PFSK-1 (cell line): ENCODE results near the gene GADD45G.

Experiments used
- FOXP2 ChIP-seq: optimal IDR thresholded peaks from 2 replicates; pipeline ENCODE3; 2011; ENCODE audit warnings: borderline replicate concordance, control low read depth, inconsistent platforms; ENCODE audit not compliant: insufficient read depth; ENCODE audit errors: extremely low read length, extremely low read depth
- POLR2AphosphoS5 ChIP-seq: IDR thresholded peaks from 2 replicates; pipeline ENCODE4 v1.6.1; 2012; ENCODE audit warnings: low read depth, mild to moderate bottlenecking, control low read depth, low read length, moderate library complexity
- SIN3A ChIP-seq: IDR thresholded peaks from 2 replicates; pipeline ENCODE4 v1.6.1; 2012; ENCODE audit warnings: mild to moderate bottlenecking, low read length, moderate library complexity, borderline replicate concordance; ENCODE audit not compliant: insufficient read depth
- TAF1 ChIP-seq: IDR thresholded peaks from 2 replicates; pipeline ENCODE4 v1.6.1; 2012; ENCODE audit warnings: low read length, control low read depth, borderline replicate concordance; ENCODE audit not compliant: insufficient read depth
- TF ChIP-seq, protein P1 (sequence below), 2 experiments: IDR thresholded peaks; 2 replicates each; pipeline versions ENCODE4 v1.6.1 to v1.8.0; 2011 to 2012; ENCODE audit warnings: low read depth in 2 of 2, low read length in 2 of 2, control low read depth in 1 of 2, inconsistent platforms in 1 of 2, mild to moderate bottlenecking in 1 of 2, moderate library complexity in 1 of 2; ENCODE audit not compliant: insufficient read depth in 1 of 2

Gene GADD45G

DNA sequence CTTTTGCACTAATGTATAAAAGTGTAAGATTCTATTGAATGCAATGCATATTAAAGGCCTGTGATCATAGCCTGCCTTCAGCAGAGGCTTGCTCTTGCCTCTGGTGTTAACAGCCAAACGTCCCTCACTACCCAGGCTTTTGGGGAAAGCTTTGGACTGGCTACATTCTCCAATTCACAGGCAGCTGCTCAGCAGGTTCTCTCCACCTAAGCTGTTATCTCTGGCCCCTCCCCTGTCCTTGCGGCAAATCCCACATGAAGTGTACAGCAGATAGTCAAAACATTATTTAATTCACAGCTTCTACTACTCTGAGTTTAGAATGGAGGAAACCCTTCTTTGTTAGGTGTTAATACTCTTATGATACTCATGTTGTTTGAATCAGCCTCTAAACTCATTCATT is 45.9 kb upstream of the GADD45G start:
- TF ChIP-seq, protein P1, sequence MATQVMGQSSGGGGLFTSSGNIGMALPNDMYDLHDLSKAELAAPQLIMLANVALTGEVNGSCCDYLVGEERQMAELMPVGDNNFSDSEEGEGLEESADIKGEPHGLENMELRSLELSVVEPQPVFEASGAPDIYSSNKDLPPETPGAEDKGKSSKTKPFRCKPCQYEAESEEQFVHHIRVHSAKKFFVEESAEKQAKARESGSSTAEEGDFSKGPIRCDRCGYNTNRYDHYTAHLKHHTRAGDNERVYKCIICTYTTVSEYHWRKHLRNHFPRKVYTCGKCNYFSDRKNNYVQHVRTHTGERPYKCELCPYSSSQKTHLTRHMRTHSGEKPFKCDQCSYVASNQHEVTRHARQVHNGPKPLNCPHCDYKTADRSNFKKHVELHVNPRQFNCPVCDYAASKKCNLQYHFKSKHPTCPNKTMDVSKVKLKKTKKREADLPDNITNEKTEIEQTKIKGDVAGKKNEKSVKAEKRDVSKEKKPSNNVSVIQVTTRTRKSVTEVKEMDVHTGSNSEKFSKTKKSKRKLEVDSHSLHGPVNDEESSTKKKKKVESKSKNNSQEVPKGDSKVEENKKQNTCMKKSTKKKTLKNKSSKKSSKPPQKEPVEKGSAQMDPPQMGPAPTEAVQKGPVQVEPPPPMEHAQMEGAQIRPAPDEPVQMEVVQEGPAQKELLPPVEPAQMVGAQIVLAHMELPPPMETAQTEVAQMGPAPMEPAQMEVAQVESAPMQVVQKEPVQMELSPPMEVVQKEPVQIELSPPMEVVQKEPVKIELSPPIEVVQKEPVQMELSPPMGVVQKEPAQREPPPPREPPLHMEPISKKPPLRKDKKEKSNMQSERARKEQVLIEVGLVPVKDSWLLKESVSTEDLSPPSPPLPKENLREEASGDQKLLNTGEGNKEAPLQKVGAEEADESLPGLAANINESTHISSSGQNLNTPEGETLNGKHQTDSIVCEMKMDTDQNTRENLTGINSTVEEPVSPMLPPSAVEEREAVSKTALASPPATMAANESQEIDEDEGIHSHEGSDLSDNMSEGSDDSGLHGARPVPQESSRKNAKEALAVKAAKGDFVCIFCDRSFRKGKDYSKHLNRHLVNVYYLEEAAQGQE (IDR thresholded peaks at IDR 0.05; ENCODE audit: insufficient read depth in 1 of 2, low read depth in 2 of 2, low read length in 2 of 2) = no peak
- TF ChIP-seq SIN3A (no peak), FOXP2 (no peak), TAF1 (no peak), POLR2AphosphoS5 (no peak)

DNA sequence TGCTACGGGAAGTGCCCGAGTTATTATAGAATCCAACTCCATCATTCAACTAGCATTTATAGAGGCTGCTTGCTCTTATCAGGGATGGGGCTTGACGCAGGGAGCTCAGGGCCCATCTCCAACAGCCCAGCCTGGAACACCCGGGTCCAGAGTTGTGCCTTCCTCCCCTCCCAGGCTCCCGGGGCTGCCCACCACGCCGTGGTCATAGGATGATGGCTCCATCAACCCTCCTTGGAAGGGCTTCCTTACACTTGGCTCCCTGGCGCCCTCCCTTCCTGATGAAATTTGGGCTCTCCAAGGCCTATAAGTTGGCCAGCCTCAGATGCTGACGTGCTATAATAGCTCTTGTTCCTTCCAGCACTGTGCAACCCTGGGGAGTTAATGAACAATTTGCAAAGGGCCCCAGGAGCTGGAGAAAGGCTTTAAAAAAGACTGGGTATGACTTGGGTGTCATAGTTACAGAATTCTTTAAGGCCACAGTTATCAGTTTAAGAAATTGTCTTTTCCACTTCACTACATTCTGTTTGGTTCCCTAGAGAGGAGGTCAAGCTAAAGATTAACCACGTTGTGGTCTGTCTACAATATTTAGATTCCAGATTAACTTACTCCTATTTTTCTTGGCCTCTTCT is 42.5 kb upstream of the GADD45G start:
- no peak for TF ChIP-seq SIN3A
- no peak for TF ChIP-seq TAF1
- no peak for TF ChIP-seq POLR2AphosphoS5
- no peak for TF ChIP-seq FOXP2
- TF ChIP-seq, protein P1 (IDR thresholded peaks at IDR 0.05; ENCODE audit: insufficient read depth in 1 of 2, low read depth in 2 of 2, low read length in 2 of 2) = no peak

- TF ChIP-seq POLR2AphosphoS5 = no peak
- TF ChIP-seq SIN3A = no peak
- TF ChIP-seq TAF1 = no peak
- TF ChIP-seq FOXP2 = no peak
- TF ChIP-seq, protein P1 (IDR thresholded peaks at IDR 0.05; ENCODE audit: insufficient read depth in 1 of 2, low read depth in 2 of 2, low read length in 2 of 2) = no peak
Measured at GRCh38 chr9:89563571-89564345, 41.1 kb upstream of the GADD45G start.

DNA sequence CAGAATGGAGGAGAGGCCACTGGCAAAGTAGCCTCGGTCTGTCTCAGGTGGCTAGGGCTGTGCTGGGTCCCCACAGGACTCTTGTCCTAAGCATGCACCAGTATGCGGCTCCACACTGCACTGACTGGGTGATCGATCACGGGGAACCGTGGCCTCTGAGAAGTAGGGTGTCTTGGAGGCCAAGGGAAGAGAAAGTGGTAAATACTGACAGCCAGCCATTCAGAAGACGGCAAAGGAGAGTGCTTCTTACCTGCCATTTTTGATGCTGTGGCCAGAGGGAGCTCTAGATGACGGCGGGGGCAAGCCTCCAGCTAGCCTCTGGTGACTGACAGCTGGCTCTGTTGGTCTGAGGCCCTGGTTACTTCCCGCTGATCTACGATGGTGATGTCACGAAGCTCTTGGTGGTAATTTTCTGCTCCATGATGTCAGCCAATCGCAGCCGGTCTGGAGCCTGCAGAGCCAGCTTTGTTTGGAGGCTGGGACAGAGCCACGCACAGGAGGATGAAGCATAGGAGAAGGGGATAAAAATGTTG is 40.4 kb upstream of the GADD45G start:
- TF ChIP-seq TAF1 (no peak), POLR2AphosphoS5 (no peak), FOXP2 (no peak), SIN3A (no peak)
- TF ChIP-seq, protein P1 (IDR thresholded peaks at IDR 0.05; ENCODE audit: insufficient read depth in 1 of 2, low read depth in 2 of 2, low read length in 2 of 2) = no peak
